Colon (tissue), 2 donors: Measurements from ENCODE around the gene CCER1.
"Not testable (repeated sequence)": the region's sequence is repeated elsewhere in the genome, so short reads cannot be mapped to it uniquely, and the experiment has no call there.

Experiments
- FAIRE-seq: peaks from 2 replicates; lab custom pipeline; 2012; peaks lifted over from hg19 to GRCh38; lab: Jason Lieb, UNC
- donor health status: control.
- donor health status: control.

CCER1 gene, protein sequence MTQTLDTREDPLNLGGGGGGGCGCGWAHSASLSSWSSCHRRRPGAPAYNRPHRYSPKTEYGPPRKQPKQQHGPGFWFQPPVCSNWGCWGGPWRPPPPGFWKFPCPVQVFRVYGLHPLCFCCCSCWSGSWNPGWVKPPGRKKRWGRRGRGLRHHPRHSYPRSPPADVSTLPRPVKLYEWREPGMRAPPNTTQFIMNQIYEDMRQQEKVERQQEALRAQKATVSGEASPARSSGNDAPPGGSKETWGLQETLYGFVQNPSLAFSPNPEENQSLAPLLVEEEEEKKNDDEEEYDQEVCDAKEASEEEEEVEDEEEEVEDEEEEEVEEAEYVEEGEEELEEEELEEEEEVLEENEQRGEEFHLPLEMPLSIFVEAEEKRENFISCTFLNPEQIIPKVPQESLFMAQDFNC

DNA sequence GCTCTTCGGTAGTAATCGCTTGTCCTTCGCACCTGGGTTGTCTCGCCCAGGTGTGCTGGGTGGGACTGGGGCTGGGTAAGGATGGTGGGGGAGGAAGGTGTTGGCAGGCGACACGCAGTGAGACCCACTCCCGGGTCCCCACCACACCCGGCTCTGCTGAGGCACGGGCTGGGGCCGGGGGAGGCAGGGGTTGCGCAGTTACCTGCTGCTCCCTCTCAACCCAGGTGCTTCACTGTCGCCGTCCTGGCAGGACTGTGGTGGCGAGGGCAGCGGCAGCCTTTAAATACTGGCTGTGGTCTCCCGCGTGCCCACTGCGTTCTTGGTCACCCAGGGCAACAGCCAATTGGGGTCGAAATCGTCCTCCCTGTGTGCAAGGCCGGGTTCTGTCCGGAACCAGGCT lies at the start of gene CCER1:
TSS of gene CCER1 (minus strand) at position 256 of the 400 bp plus-strand sequence. CDS start 434 bp downstream, outside the sequence.
- FAIRE-seq = no peak

GRCh38 chr12:91003737-91004136 lies 48.8 kb upstream of the CCER1 start:
- no peak for FAIRE-seq

GRCh38 chr12:91001306-91001705 lies 46.3 kb upstream of the CCER1 start:
- no peak for FAIRE-seq

DNA sequence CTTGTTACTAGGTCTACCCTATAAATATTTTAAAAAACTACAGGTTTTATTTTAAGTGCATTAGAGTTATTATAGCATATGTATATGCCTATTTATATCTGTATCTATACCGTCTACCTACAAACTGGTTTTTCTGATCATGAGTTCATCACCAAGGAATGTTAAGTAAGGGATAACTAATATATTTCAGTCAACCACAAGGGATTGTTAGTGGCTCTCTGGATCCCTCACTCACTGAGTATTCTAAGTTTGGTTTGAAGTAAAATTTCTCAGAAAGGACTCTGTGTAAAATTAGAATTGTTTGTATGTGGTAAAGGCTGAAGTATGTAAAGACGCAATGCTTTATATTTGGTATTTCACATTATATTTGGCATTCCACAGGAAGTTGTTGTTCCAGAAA lies 45.0 kb upstream of the CCER1 start:
- FAIRE-seq = no peak

- no peak for FAIRE-seq
Observed at GRCh38 chr12:90999527-90999926, 44.6 kb upstream of the CCER1 start.

DNA sequence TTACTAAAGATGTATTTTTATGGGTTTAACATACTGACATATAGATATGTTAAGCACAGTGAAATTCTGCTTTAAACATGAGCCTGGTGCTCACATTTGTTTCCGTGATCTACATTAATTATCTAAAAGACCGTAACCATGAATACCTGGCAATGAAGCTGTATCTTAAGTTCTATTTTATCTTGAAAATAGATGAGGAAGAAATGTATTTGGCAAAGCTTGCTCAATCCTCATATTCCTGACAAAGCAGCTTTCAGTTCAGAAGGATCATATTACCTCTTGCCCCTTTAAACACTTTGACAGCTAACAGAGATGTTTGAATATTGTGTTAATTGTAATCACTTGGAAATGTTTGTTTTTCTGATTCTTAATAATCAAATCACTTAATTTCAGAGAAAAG lies 40.0 kb upstream of the CCER1 start:
- no peak for FAIRE-seq

DNA sequence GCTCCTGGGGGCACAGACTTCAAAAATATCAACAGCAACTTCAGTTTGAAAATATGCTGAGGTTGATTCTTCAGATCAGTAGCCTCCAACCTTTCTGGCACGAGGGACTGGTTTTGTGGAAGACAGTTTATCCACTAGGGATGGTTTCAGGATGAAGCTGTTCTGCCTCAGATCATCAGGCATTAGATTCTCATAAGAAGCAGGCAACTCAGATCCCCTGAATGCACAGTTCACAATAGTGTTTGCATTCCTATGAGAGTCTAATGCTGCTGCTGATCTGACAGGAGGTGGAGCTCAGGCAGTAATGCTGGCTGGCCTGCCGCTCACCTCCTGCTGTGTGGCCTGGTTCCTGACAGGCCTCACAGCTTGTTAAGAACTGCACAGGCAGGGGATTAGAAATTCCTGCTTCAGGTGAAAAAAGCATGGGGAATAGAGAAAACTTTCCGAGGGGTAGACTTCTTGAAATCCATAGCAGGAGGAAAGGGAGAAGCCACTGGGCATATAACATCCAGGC lies 37.0 kb upstream of the CCER1 start:
- no peak for FAIRE-seq

GRCh38 chr12:90990611-90991010 lies 35.6 kb upstream of the CCER1 start:
- no peak for FAIRE-seq

GRCh38 chr12:90989686-90990111 lies 34.7 kb upstream of the CCER1 start:
- FAIRE-seq = no peak

DNA sequence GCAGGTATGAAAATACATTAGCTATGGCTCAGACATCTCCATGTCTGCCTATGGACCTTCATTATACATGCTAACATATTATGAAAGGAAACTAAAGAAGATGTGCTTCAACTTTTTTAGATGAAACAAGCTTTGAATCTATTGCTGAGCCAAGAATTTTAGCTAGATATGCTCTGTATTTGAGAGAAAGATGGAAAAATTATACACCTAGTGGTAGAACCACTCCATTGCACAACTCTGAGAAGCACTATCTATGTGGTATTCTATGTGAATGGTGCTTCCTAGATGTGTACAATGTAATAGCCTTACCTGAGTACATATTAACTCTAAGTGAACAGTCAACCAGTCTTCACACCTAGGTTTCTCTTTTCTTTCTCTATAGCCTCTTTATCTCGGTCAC lies 32.5 kb upstream of the CCER1 start:
- no peak for FAIRE-seq

DNA sequence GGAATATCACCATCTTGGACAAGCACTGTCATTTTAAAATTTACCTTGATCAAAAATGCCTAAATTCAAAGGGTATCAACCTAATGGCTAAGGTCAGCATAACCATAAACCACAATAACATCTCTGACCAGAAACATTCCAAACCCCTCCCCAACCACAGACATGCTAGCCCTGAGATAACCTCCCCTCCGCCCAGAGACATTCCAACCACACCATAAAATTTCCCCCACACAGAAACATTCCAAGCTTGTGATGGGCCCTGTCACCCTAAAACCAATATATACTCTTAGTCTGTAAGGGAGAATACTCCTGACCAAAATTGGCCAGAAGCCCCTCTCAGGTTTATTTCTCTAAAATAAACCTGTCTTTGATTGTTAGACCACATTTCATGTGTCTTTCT lies 32.1 kb upstream of the CCER1 start:
- FAIRE-seq = no peak

GRCh38 chr12:90985331-90985730 lies 30.4 kb upstream of the CCER1 start:
- not testable (repeated sequence) for FAIRE-seq

DNA sequence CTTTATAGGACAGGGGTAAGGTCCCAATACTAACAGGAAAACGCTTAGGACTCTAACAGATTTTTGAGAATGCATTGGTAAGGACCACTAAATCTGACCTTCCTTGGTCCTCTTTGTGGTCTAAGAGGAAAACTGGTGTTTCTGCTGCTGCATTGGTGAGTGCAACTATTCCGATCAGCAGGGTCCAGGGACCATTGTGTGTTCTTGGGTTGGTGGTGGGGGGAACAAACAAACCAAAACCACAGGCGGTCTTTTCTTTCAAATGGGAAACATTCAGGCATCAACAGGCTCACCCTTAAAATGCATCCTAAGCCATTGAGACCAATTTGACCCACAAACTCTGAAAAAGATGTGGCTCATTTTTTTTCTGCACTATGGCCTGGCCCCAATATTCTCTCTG lies 29.1 kb upstream of the CCER1 start:
- FAIRE-seq = no peak

GRCh38 chr12:90982170-90982569 lies 27.2 kb upstream of the CCER1 start:
- no peak for FAIRE-seq

GRCh38 chr12:90979951-90980350 lies 25.0 kb upstream of the CCER1 start:
- no peak for FAIRE-seq

DNA sequence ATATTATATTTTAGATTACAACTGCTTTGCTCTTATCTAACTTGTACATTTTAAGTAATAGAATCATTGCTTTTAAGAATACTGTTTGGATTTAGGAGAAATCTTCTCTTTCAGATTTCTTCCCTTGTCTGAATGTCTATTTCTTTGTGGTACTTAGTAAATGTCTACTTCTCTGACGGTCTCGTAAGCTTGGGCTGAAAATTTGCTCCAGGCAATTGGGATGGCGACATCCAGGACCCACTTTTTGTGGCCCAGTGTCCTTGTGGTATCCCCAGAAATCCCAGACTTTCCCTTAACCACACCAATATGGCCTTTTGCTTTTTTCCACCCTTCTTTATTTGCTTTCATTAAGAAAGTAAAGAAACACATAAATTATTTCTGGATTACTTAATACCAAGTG lies 24.0 kb upstream of the CCER1 start:
- no peak for FAIRE-seq

DNA sequence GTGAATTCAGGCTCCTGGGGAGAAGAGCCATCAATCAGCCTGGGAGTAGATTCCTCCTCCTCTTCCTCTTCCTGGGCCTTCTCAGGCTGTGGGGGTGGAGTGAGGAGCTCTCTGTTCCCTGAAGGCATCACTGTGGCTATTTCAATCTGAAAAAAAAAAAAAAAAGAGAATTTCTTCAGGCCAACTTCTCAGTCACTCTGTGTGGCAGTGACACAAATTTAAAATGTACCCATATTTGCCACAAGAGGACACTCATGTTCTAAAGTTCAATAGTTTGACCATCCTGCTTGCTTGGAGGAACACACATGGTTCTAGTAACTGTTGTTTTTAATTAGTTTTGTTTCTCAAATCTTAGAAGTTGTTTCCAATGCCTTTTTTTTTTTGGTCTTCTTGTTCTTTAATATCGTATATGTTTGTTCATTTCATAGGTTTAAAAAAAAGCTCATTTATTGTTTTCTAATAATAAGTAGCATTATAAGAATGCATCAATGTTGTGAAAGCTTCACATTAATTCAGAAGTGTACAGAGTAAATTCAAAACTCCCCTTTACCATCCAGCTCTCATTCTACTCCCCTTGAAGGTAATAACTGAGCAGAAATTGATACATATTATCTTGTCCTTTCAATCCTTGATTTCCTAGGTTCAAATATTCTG lies 23.3 kb upstream of the CCER1 start:
- FAIRE-seq = peak; percentile 68

GRCh38 chr12:90977224-90977623 lies 22.2 kb upstream of the CCER1 start:
- no peak for FAIRE-seq

DNA sequence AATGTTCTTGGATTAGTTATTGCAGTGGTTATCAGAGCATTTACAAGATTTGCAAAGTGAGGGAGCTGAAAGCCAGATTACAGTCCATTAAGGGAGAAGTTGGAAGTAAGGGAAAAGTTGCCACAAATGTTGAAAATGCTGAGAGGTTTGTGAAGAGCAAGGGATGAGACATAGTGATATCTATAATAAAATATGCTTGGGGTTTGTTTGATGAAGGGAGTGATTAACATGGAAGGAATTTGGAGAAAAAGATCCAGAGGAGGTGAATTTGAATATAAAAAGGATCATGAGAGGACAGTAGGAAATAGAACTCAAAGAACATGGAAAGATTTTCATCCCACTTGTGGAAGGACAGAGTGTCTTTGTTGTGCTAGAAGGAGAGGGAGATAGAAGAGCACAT lies 19.3 kb upstream of the CCER1 start:
- no peak for FAIRE-seq

DNA sequence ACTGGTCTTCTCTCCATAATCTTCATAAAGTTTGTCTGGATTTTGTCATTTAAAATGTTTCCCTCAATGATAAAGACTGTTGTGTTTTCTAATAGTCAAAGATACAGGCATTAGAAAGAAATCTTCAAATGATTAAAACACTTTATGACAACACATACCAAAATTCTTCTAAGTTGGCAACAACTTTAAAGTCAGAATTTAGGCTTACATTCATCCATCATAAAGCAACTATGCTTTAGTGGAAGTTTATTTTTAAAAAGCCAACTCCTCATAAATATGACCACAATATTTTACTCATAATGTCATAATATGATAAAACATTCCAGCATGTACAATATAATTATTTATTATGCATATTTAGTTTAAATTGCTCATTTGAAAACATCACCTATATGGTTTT lies 17.2 kb upstream of the CCER1 start:
- no peak for FAIRE-seq

DNA sequence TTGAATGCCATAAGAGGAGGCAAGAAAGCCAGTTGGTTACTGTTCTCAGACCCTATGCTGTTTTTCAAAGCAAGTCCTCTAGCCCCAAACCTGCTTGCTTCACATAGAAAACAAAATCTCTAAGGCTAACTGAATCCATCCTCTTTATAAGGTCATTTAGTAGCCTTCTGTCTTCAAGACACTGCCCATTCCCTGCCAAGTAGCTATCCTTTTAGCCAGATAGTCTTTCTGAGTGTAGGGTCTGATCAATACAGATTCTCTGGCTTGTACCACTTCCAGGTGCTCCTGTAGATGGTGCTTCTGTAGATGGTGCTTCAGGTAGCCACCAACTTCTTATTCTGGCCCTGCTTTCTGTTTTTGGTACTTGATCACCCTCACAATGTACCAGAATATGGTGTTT lies 15.9 kb upstream of the CCER1 start:
- FAIRE-seq = no peak

DNA sequence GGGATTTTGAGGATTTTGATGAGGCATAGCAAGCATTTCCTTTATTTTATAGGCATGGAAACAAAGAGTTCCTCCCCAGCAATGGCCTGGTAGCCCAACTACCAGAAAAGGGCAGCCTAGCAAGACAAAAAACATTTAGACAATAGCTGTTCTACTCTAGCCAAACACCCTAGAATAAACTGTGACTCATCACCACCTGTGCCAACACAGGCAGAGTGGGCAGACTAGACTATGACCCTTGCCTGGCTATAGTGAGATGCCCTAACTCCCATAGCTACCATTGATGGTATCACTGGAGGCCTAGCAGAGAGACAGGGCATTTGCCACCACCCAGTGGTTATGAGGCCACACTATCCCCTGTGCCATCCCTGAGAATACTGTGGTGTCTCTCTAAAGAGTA lies 15.5 kb upstream of the CCER1 start:
- no peak for FAIRE-seq

DNA sequence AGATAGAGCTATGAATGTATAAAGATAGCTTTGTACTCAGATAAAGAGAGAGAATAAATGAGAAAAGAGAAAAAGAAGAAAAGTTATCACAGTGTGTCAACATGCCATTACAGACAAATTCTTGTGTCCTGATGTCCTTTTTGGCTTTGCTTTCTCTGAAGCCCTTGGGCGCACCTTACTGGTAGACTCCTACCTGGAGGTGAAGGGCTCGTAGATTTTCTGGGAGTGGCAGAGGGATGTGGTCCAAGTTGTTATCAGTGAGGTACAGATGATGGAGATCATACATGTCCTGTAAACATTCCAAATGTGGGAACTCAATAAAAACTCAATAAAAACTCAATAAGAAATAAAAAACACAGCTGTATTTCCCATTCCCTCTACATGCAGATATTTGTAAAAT lies 14.9 kb upstream of the CCER1 start:
- no peak for FAIRE-seq

DNA sequence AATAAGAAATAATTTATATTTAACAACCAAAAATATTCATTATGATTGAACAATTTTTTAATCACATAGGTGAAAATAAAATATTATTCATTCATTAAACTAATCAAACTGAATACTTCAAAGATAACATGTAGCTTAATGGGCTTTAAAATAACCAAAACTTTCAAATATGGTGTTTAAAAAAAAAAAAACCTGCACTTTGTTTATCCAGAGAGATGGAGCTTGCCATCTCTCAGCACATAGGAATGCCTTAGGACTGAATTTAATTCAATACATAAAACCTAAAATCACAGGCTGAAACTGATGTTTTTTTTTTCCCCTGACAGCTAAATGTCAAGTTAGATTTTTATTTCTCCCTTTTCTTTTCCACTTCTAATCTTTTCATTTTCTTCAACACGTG lies 14.4 kb upstream of the CCER1 start:
- no peak for FAIRE-seq
